ENCODE results near the gene PTPRM.

Gene PTPRM

DNA sequence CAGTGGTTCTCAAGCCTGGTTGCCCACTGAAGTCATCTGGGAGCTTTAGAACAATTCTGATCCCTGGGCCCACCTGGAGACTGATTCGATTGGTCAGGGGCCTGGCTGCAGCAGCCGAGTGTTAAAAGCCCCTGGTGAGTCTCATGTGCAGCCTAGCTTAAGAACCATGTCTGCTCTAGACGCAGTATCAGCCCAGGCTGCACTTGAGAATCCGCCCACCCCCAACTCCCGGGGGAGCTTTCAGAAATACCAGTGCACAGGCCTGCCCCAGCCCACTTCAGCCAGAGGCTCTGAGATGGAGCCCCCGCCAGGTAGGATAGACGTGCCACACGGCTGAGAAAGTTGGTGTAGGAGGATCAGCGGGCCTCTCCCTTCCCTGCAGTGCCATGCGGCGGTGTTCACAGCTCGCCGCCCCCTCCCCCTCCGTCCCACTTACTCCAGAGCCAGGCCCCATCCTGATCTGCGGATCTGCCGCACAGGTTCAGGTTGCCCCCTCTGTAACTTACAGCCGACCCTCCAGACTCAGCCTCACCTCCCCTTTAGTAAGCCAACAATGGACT lies 833.2 kb downstream of the PTPRM start:
- DNase-seq (ENCODE audit: low read depth), result no peak

- DNase-seq (ENCODE audit: low read depth), result no peak
Observed at GRCh38 chr18:8400825-8401224, 833.7 kb downstream of the PTPRM start.

- DNase-seq (ENCODE audit: low read depth), result no peak
Observed at GRCh38 chr18:8401606-8402005, 834.5 kb downstream of the PTPRM start.

DNA sequence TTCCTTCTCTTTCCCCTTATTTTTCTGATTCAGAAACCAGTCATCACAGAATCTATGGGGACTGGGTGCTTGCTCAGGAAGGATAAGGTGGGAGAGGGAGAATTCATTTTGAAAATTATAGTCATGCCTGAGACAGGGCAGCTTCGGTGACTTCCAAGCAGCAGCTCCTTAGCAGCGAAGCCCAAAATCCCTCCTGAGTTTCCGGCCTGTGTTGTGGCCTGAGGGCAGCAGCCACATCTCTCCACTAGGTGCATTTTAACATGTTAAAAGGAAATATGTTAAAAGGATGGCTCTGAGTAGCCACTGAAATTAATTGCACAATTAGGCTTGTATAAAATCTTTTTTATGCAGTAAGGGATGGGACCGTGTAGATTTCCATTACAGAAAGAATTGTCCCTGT lies 835.1 kb downstream of the PTPRM start:
- DNase-seq (ENCODE audit: low read depth), result no peak

DNA sequence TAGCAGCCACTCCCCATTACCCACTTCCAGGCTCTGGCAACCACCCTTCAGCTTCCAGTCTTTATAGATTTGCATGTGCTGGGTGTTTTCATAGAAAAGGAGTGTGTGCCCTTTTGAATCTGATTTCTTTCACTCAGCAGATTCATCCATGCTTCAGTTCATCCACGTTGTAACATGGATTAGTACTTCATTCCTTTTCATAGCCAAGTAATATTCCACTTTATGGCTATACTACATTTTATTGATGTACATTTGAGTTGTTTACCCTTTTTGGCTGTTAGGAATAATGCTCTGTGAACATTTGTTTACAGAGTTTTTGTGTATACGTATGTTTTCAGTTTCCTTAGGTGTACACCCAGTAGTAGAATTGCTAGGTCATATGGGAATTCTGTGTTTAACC lies 836.6 kb downstream of the PTPRM start:
- DNase-seq (ENCODE audit: low read depth), result no peak

GRCh38 chr18:8406186-8406867 lies 839.2 kb downstream of the PTPRM start:
- DNase-seq (ENCODE audit: low read depth), result no peak

- no peak for DNase-seq (ENCODE audit: low read depth)
Observed at GRCh38 chr18:8406868-8407250, 839.7 kb downstream of the PTPRM start.

DNA sequence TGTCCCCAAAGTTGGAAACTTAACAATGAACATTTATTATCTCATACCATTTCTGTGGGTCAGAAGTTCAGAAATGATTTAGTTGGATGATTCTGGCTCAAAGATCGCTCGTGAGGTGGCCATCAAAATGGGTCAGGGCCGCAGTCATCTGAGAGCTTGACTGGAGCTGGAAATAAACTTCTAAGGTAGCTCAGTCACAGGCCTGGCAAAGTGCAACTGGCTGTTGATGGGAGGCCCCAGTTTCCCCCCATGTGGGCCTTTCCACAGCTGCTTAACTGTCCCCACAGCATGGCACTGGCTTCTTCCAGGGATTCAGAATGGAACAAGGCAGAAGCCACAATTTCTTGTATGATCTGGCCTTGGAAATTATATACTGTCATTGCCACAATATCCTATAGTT lies 842.0 kb downstream of the PTPRM start:
- no peak for DNase-seq (ENCODE audit: low read depth)

- DNase-seq (ENCODE audit: low read depth), result no peak
Observed at GRCh38 chr18:8411492-8411891, 844.4 kb downstream of the PTPRM start.

GRCh38 chr18:8412117-8412516 lies 845.0 kb downstream of the PTPRM start:
- DNase-seq (ENCODE audit: low read depth), result no peak

DNA sequence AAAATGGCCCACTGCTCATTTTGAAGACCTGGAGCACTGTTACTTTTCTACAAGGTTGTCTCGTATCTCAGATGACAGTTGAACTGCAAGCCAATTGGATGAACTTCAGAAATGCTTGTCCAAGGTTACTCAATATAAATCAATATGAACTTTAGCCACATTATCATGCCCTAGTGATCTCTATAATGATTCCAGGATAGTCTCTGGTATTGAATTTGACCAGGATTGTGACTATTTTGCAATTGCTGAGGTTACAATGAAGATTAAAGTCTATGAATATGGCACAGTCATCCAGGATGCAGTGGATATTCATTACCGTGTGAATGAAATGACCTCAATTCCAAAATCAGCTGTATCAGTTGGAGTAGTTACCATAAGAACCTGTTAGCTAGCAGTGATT lies 846.1 kb downstream of the PTPRM start:
- no peak for DNase-seq (ENCODE audit: low read depth)

DNA sequence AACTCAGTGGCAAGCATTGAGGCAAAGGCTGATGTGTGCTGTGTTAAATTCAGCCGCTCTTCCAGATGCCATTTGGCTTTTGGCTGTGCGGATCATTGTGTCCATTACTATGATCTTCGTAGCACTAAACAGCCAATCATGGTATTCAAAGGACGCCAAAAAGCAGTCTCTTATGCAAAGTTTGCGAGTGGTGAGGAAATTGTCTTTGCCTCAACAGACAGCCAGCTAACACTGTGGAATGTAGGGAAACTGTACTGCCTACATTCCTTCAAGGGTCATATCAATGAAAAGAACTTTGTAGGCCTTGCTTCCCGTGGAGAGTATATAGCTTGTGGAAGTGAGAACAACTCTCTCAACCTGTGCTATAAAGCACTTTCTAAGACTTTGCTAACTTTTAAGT lies 846.6 kb downstream of the PTPRM start:
- no peak for DNase-seq (ENCODE audit: low read depth)

- no peak for DNase-seq (ENCODE audit: low read depth)
Observed at GRCh38 chr18:8416212-8417019, 849.3 kb downstream of the PTPRM start.

- DNase-seq (ENCODE audit: low read depth), result no peak
Observed at GRCh38 chr18:8422391-8422790, 855.3 kb downstream of the PTPRM start.

GRCh38 chr18:8423051-8423557 lies 856.0 kb downstream of the PTPRM start:
- no peak for DNase-seq (ENCODE audit: low read depth)

DNA sequence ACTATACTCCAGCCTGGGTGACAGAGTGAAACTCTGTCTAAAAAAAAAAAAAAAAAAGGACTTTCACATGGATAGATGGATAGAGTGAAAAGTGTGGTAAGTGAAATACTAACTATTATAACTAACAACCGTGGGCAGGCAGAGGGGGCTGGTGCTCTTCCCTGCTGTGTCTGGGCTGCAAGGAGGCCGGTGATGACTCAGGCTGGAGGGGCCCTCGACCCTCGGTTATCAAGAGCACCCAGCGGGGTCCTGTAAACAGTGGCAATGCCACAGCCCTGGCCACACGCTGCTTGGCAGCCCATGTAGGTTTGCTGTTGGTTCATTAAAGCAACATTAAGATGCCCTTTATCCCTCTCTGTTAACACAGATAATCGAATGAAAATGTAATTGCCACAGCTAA lies 857.4 kb downstream of the PTPRM start:
- no peak for DNase-seq (ENCODE audit: low read depth)

- no peak for DNase-seq (ENCODE audit: low read depth)
Observed at GRCh38 chr18:8424917-8425725, 858.0 kb downstream of the PTPRM start.

GRCh38 chr18:8426401-8426800 lies 859.3 kb downstream of the PTPRM start:
- DNase-seq (ENCODE audit: low read depth), result no peak

DNA sequence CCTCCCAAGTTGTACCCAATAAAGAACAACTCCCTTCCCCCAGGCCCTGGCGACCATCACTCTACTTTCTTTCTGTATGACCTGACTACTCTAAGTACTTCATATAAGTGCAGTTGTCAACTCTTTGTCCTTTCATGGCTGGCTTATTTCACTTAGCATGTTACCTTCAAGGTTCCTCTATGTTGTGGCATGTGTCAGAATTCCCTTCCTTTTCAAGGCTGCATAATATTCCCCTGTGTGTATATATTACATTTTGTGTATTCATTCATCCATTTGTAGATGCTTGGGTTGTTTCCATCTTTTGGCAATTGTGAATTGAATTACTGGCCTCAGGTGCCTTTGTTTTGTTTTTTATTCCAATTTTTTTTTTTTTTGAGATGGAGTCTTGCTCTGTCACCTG lies 860.2 kb downstream of the PTPRM start:
- DNase-seq (ENCODE audit: low read depth), result no peak

GRCh38 chr18:8428951-8429350 lies 861.8 kb downstream of the PTPRM start:
- no peak for DNase-seq (ENCODE audit: low read depth)

DNA sequence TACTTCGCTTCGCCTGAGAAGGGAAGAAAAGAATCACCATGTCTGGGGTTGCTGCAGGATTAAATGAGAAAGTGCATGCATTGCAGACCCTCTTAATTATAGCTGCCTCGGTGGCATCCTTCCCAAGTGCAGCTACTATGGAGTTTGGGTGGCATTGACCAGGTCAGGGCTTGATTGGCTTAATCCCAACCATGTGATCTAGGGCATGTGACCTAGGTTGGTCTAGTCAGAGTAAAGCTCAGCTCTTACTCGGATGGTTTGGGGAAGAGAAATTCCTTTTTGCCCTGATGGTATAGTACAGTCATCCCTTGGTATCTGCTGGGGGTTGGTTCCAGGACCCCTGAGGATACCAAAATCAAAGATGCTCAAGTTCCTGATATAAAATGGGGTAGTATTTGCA lies 863.9 kb downstream of the PTPRM start:
- no peak for DNase-seq (ENCODE audit: low read depth)

DNA sequence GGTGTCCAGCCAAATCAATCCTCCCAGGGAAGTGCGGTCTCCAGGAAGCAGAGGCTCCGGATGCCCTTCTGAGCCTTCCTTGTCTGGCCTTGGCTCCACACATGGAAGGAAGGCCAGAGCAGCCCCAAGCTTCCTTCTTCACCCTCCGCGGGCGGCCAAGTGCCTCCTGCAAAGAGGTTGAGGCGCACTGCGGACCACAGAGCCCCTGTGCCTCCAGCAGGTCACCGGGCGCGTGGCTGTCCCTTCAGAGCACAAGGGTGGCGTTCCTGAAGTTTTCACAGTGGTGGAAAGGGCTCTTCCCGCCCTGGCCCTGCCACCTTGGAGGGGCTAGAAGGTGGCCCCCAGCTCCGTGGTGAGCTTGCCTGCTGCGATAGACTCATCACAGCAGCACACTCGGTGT lies 866.2 kb downstream of the PTPRM start:
- no peak for DNase-seq (ENCODE audit: low read depth)

Data from stimulated activated CD4-positive, alpha-beta T cell treated with anti-CD3 and anti-CD28 coated beads, Interleukin-2, amount 100 ng/mL, for 4 hours (primary cell).